Measurements from ENCODE around the gene MC4R.

GRCh38 chr18:60327880-60328279 is 44.7 kb downstream of the MC4R start:
- TF ChIP-seq GATA3 (IDR thresholded peaks at IDR 0.05; ENCODE audit: low read depth, low read length) (no peak), GATA2 (IDR thresholded peaks at IDR 0.05; ENCODE audit: low read depth, low read length) (no peak)
